ENCODE measurements around the gene SGCA.
A peak's percentile ranks its signal among the peaks of the same experiment; 100 is the strongest.

The SGCA gene

GRCh38 chr17:50199803-50200456 is 34.1 kb downstream of the SGCA start:
- H3K79me2 ChIP-seq (ENCODE audit: insufficient read depth, low read length) = no peaks in the 10 kb centered on the region
- H3K27me3 ChIP-seq (ENCODE audit: insufficient read depth, low read length, poor library complexity) = peaks cover 31% of the 10 kb centered on the region
- H3K27ac ChIP-seq (ENCODE audit: low read length) = no peak overlapping the region
- H4K20me1 ChIP-seq (ENCODE audit: insufficient read depth, low read length) = no peaks in the 10 kb centered on the region; the same call in none of the 2 replicates
- H3K9ac ChIP-seq (ENCODE audit: low read depth, low read length) = peak overlapping the region; percentile 38; the same call in 1 of the 2 replicates
- TF ChIP-seq CTCF (IDR thresholded peaks at IDR 0.05; ENCODE audit: borderline replicate concordance, extremely low read depth, low read length, poor library complexity, severe bottlenecking) = no peak
- TF ChIP-seq EZH2 (IDR thresholded peaks at IDR 0.05; ENCODE audit: borderline replicate concordance, low read depth, low read length, severe bottlenecking) = no peak
- peak overlapping the region in 1 of 2 experiments; percentile 53; a peak in 2 of 4 replicates for H3K4me3 ChIP-seq (ENCODE audit: low read depth in 1 of 2, low read length in 2 of 2)
- no peak overlapping the region; the same call in 1 of the 2 replicates for H2AFZ ChIP-seq (ENCODE audit: low read depth, low read length)
- DNase-seq (peak; percentile 84), ATAC-seq (ENCODE audit: insufficient read depth, low read depth) (peak; percentile 91)
- H3K4me2 ChIP-seq (ENCODE audit: insufficient read depth, low read length) = peak overlapping the region; percentile 76
- H3K36me3 ChIP-seq (ENCODE audit: insufficient read depth, low read length) = no peaks in the 10 kb centered on the region
- H3K4me1 ChIP-seq (ENCODE audit: insufficient read depth, low read length) = peaks cover 14% of the 10 kb centered on the region
- H3K9me3 ChIP-seq (ENCODE audit: insufficient read depth, low read length, severe bottlenecking) = no peaks in the 10 kb centered on the region

- peaks cover 34% of the 10 kb centered on the region for H3K27me3 ChIP-seq (ENCODE audit: insufficient read depth, low read length, poor library complexity)
- ATAC-seq (ENCODE audit: insufficient read depth, low read depth) = peak; percentile 80
These were observed 34.9 kb downstream of the SGCA start for GRCh38 chr17:50200457-50201275.

GRCh38 chr17:50201276-50201854 is 35.6 kb downstream of the SGCA start, which contains the start of gene COL1A1:
TSS of gene COL1A1 (minus strand) at chr17:50201631. CDS start at chr17:50201513, 118 bp downstream.
- TF ChIP-seq CTCF (IDR thresholded peaks at IDR 0.05; ENCODE audit: borderline replicate concordance, extremely low read depth, low read length, poor library complexity, severe bottlenecking) (no peak), EZH2 (IDR thresholded peaks at IDR 0.05; ENCODE audit: borderline replicate concordance, low read depth, low read length, severe bottlenecking) (no peak)
- Histone ChIP-seq H3K36me3 (ENCODE audit: insufficient read depth, low read length) (no peaks in the 10 kb centered on the region), H2AFZ (ENCODE audit: low read depth, low read length) (peak within 1 kb of the TSS; percentile 60), H3K4me2 (ENCODE audit: insufficient read depth, low read length) (peak within 1 kb of the TSS; percentile 76), H3K79me2 (ENCODE audit: insufficient read depth, low read length) (no peaks in the 10 kb centered on the region), H4K20me1 (ENCODE audit: insufficient read depth, low read length) (no peaks in the 10 kb centered on the region; the same call in none of the 2 replicates), H3K9me3 (ENCODE audit: insufficient read depth, low read length, severe bottlenecking) (no peaks in the 10 kb centered on the region), H3K4me3 (ENCODE audit: low read depth in 1 of 2, low read length in 2 of 2) (peak within 1 kb of the TSS in 1 of 2 experiments; percentile 53; a peak in 2 of 4 replicates), H3K27me3 (ENCODE audit: insufficient read depth, low read length, poor library complexity) (peaks cover 40% of the 10 kb centered on the region), H3K27ac (ENCODE audit: low read length) (no peak within 1 kb of the TSS), H3K4me1 (ENCODE audit: insufficient read depth, low read length) (peaks cover 14% of the 10 kb centered on the region), H3K9ac (ENCODE audit: low read depth, low read length) (peak within 1 kb of the TSS; percentile 38)
- no peak for DNase-seq
- ATAC-seq (ENCODE audit: insufficient read depth, low read depth) = no peak

More at GRCh38 chr17:50200457-50201275, 34.9 kb downstream of the SGCA start:
- peak overlapping the region in 1 of 2 experiments; percentile 53; a peak in 2 of 4 replicates for H3K4me3 ChIP-seq (ENCODE audit: low read depth in 1 of 2, low read length in 2 of 2)
- H3K79me2 ChIP-seq (ENCODE audit: insufficient read depth, low read length) = no peaks in the 10 kb centered on the region
- peak overlapping the region; percentile 38 for H3K9ac ChIP-seq (ENCODE audit: low read depth, low read length)
- H3K36me3 ChIP-seq (ENCODE audit: insufficient read depth, low read length) = no peaks in the 10 kb centered on the region
- no peak for TF ChIP-seq EZH2 (IDR thresholded peaks at IDR 0.05; ENCODE audit: borderline replicate concordance, low read depth, low read length, severe bottlenecking)
- peak; percentile 87 for TF ChIP-seq CTCF (IDR thresholded peaks at IDR 0.05; ENCODE audit: borderline replicate concordance, extremely low read depth, low read length, poor library complexity, severe bottlenecking)
- no peak overlapping the region for H3K27ac ChIP-seq (ENCODE audit: low read length)
- peak overlapping the region; percentile 76 for H3K4me2 ChIP-seq (ENCODE audit: insufficient read depth, low read length)
- DNase-seq = peak; percentile 78
- H4K20me1 ChIP-seq (ENCODE audit: insufficient read depth, low read length) = no peaks in the 10 kb centered on the region; the same call in none of the 2 replicates
- H2AFZ ChIP-seq (ENCODE audit: low read depth, low read length) = peak overlapping the region; percentile 60
- no peaks in the 10 kb centered on the region for H3K9me3 ChIP-seq (ENCODE audit: insufficient read depth, low read length, severe bottlenecking)
- peaks cover 14% of the 10 kb centered on the region for H3K4me1 ChIP-seq (ENCODE audit: insufficient read depth, low read length)
